ENCODE data around the gene LIPC. TPM values are rescaled to one million over a fixed set of nuclear protein-coding genes. Genes with fewer than 3 reads are reported as not detected.

The LIPC gene
- total RNA-seq, 1 experiment from 2014 or later: not detected

DNA sequence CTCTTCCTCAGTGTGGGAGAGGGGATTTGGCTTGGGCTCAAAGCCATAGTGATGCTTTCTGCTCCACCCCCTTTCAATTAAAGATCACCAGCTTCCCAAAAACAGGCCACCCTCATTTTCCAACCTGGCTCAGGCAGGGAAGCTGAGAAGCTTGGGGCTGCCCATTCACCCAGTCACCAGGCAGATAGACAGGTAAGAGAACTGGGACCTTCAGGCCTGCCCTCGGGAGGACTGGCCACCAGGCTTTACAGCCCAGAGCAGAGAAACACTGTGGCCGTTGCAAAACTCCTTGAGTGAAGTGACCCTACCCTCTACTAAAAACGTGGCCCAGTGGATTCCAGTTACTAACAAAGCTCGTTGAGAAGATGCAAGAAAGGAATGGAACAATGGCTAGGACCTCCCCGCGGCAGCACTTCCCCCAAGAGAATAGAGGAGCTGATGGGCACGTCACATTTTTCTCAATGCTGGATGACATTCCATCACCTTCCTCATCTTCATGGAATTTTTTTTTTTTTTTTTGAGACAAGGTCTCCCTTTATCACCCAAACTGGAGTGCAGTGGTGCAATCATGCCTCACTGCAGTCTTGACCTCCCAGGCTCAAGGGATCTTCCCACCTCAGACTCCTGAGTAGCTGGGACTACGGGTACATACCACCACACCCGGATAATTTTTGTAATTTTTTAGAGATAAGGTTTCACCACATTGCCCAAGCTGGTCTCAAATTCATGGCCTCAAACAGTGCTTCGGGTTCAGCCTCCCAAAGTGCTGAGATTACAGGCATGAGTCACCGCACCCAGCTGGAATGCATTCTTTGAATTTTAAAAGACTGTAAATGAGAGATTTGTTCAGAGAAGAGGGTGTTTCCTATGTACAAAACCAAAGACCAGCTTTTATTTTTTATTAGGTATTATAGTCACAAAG is 37.9 kb downstream of the LIPC start:
- DNase-seq (ENCODE audit: unreplicated experiment): peak; percentile 87
- ChIA-PET POLR2A (interaction anchor here (0.6 to 1.7 kb wide), 10 partner anchors 29 to 278 kb away, joined by 3 to 12 read pairs (median 3); no protein-coding TSS in a partner anchor), CTCF (interaction anchor here (0.7 kb wide), 1 partner anchor 132 kb away, joined by 5 read pairs; no protein-coding TSS in a partner anchor)
- no TSS peak for BruUV-seq (replicated peaks)
- Mint-ChIP-seq H3K4me1 (ENCODE audit: insufficient read depth, unreplicated experiment) (peaks cover 24% of the 10 kb centered on the region), H3K27me3 (ENCODE audit: insufficient read depth, unreplicated experiment) (no peaks in the 10 kb centered on the region), H3K27ac (ENCODE audit: low read depth, unreplicated experiment) (peak overlapping the region; percentile 49), H3K9me3 (ENCODE audit: unreplicated experiment) (no peaks in the 10 kb centered on the region), H3K36me3 (ENCODE audit: insufficient read depth, unreplicated experiment) (no peaks in the 10 kb centered on the region), H3K4me3 (ENCODE audit: unreplicated experiment) (no peak overlapping the region)
- intact Hi-C loops (cut with micrococcal nuclease): no loop called here
- no peak for TF ChIP-seq CTCF (IDR thresholded peaks at IDR 0.05; ENCODE audit: unreplicated experiment)

- H3K27ac Mint-ChIP-seq (ENCODE audit: low read depth, unreplicated experiment): peak overlapping the region; percentile 23
- POLR2A ChIA-PET: no interaction called here
- CTCF ChIA-PET: interaction anchor here (1.5 kb wide), 1 partner anchor 201 kb away, joined by 5 read pairs; no protein-coding TSS in a partner anchor
These were observed 39.6 kb downstream of the LIPC start for GRCh38 chr15:58471348-58471747.

GRCh38 chr15:58472221-58472620 is 40.4 kb downstream of the LIPC start:
- H3K9me3 Mint-ChIP-seq (ENCODE audit: unreplicated experiment): no peaks in the 10 kb centered on the region
- no peaks in the 10 kb centered on the region for H3K27me3 Mint-ChIP-seq (ENCODE audit: insufficient read depth, unreplicated experiment)
- no peak overlapping the region for H3K4me3 Mint-ChIP-seq (ENCODE audit: unreplicated experiment)
- CTCF ChIA-PET: interaction anchor here (0.6 to 1.5 kb wide), 3 partner anchors 14 to 862 kb away, joined by 3 to 5 read pairs (median 3); no protein-coding TSS in a partner anchor
- H3K27ac Mint-ChIP-seq (ENCODE audit: low read depth, unreplicated experiment): peak overlapping the region; percentile 65
- DNase-seq (ENCODE audit: unreplicated experiment): no peak
- BruUV-seq (replicated peaks): no TSS peak
- peaks cover 33% of the 10 kb centered on the region for H3K4me1 Mint-ChIP-seq (ENCODE audit: insufficient read depth, unreplicated experiment)
- H3K36me3 Mint-ChIP-seq (ENCODE audit: insufficient read depth, unreplicated experiment): no peaks in the 10 kb centered on the region
- no peak for TF ChIP-seq CTCF (IDR thresholded peaks at IDR 0.05; ENCODE audit: unreplicated experiment)
- intact Hi-C loops (cut with micrococcal nuclease): no loop called here
- POLR2A ChIA-PET: no interaction called here

More at GRCh38 chr15:58471348-58471747, 39.6 kb downstream of the LIPC start:
- intact Hi-C loops (cut with micrococcal nuclease): no loop called here
- Mint-ChIP-seq H3K36me3 (ENCODE audit: insufficient read depth, unreplicated experiment) (no peaks in the 10 kb centered on the region), H3K9me3 (ENCODE audit: unreplicated experiment) (no peaks in the 10 kb centered on the region), H3K27me3 (ENCODE audit: insufficient read depth, unreplicated experiment) (no peaks in the 10 kb centered on the region), H3K4me3 (ENCODE audit: unreplicated experiment) (no peak overlapping the region), H3K4me1 (ENCODE audit: insufficient read depth, unreplicated experiment) (peaks cover 33% of the 10 kb centered on the region)
- no peak for TF ChIP-seq CTCF (IDR thresholded peaks at IDR 0.05; ENCODE audit: unreplicated experiment)
- no TSS peak for BruUV-seq (replicated peaks)
- no peak for DNase-seq (ENCODE audit: unreplicated experiment)

DNA sequence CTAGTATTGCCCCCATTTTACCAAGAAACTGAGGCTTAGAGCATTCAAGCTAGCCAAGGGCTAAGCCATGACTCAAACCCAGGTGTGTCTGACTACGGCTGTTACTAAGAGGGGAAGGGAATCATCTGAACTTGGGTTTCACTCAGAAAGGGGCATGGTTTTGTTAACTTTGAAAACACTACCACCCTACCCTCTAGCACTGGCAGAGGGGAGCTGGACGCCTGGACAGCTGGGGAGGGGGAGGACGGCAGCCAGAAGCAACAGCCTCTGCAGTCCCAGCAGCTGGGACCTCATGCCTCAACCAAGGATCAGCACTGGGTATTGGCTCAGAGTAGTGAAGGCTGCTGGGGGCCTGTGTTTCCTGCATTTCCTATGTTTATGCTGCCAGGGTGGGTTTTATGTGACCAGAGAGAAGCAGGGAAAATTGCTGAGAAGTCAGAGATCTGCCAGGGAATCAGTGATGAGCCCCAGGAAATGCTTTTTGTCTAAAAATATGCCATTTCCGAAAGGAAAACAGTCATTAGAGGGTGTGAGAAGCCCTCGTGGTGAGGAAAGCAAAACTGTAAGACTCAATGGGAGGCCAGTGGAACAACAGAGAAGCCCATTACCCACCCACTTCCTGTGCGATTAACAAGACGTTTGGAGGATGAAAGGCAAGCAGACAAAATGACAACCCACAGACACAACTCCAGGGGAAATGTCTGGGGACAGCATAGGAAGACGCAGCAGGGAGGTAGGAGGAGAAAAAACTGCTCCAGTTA is 41.2 kb downstream of the LIPC start:
- CTCF ChIA-PET: interaction anchor here (0.6 kb wide), 1 partner anchor 863 kb away, joined by 3 read pairs; no protein-coding TSS in a partner anchor
- Mint-ChIP-seq H3K4me1 (ENCODE audit: insufficient read depth, unreplicated experiment) (peaks cover 33% of the 10 kb centered on the region), H3K9me3 (ENCODE audit: unreplicated experiment) (no peaks in the 10 kb centered on the region), H3K27ac (ENCODE audit: low read depth, unreplicated experiment) (peak overlapping the region; percentile 65), H3K27me3 (ENCODE audit: insufficient read depth, unreplicated experiment) (no peaks in the 10 kb centered on the region), H3K36me3 (ENCODE audit: insufficient read depth, unreplicated experiment) (no peaks in the 10 kb centered on the region), H3K4me3 (ENCODE audit: unreplicated experiment) (no peak overlapping the region)
- intact Hi-C loops (cut with micrococcal nuclease): no loop called here
- TF ChIP-seq CTCF (IDR thresholded peaks at IDR 0.05; ENCODE audit: unreplicated experiment): no peak
- POLR2A ChIA-PET: interaction anchor here (0.6 kb wide), 2 partner anchors 15 to 72 kb away, joined by 3 read pairs; no protein-coding TSS in a partner anchor
- no peak for DNase-seq (ENCODE audit: unreplicated experiment)
- no TSS peak for BruUV-seq (replicated peaks)

Measured in MCF 10A (cell line).